Endothelial cell of umbilical vein (primary cell): ENCODE data around the gene ASIP. TPM values are rescaled to one million over a fixed set of nuclear protein-coding genes. Genes with fewer than 3 reads are reported as not detected.

Source experiments
- Bru-seq: library from RNA; stranded (reverse); fragments of 400-500 nt; gene quantifications from one replicate; lab custom pipeline; 2021; lab: Mats Ljungman, UMichigan
- BruChase-seq, 2 experiments: library from RNA; stranded (reverse); fragments of 400-500 nt; gene quantifications; one replicate each; lab custom pipeline; 2021; lab: Mats Ljungman, UMichigan
- BruUV-seq: library from RNA; stranded (reverse); fragments of 400-500 nt; replicated peaks from 2 replicates; lab custom pipeline; 2021; lab: Mats Ljungman, UMichigan
- CTCF ChIA-PET: fragments of 300-600, 350-600 bp; sonication (Branson Sonifier 250); formaldehyde crosslinking; loops from one replicate; lab custom pipeline; 2021; ENCODE audit warnings: antibody characterized with exemption, inconsistent platforms; lab: Charles Lee
- POLR2A ChIA-PET: fragments of 300-600, 350-600 bp; sonication (Branson Sonifier 250); formaldehyde crosslinking; loops from one replicate; lab custom pipeline; 2021; ENCODE audit warnings: antibody characterized with exemption, inconsistent platforms; lab: Charles Lee
- DNase-seq: peaks from one replicate; pipeline ENCODE4 v3.0.0-alpha.2; 2011; ENCODE audit warnings: low read depth, low spot score
- FAIRE-seq: peaks from 2 replicates; lab custom pipeline; 2011; peaks lifted over from hg19 to GRCh38; lab: Jason Lieb, UNC
- H2AFZ ChIP-seq: 2 replicates; pipeline ENCODE4 v1.6.0; 2012; ENCODE audit warnings: low read depth, low read length, control low read depth, inconsistent platforms
- H3K27ac ChIP-seq: 2 replicates; pipeline ENCODE4 v1.5.1; 2011; ENCODE audit warnings: low read depth, mild to moderate bottlenecking, control low read depth, low read length, moderate library complexity; ENCODE audit not compliant: insufficient read depth
- H3K27me3 ChIP-seq, 2 experiments: 2 replicates each; pipeline versions ENCODE4 v1.6.0 to v1.6.1; 2011; ENCODE audit warnings: low read length in 2 of 2, mixed read lengths in 1 of 2; ENCODE audit not compliant: control insufficient read depth in 2 of 2, insufficient read depth in 2 of 2
- H3K36me3 ChIP-seq, 2 experiments: 2 replicates in 1 of 2; 3 replicates in 1 of 2; pipeline ENCODE4 v1.5.1; 2011; ENCODE audit warnings: low read length in 2 of 2, mild to moderate bottlenecking in 1 of 2, moderate library complexity in 1 of 2; ENCODE audit not compliant: control insufficient read depth in 2 of 2, insufficient read depth in 2 of 2; ENCODE audit errors: extremely low read depth in 1 of 2
- H3K4me1 ChIP-seq: 3 replicates; pipeline ENCODE4 v1.5.1; 2011; ENCODE audit warnings: mild to moderate bottlenecking, low read length; ENCODE audit not compliant: control insufficient read depth, insufficient read depth; ENCODE audit errors: extremely low read depth
- H3K4me2 ChIP-seq: 2 replicates; pipeline ENCODE4 v1.6.1; 2011; ENCODE audit warnings: low read length, control low read depth, mixed read lengths; ENCODE audit not compliant: insufficient read depth
- H3K4me3 ChIP-seq, 3 experiments: fragments of 200-600 bp in 1 of 3; sonication (generic), shearing (Covaris generic) in 1 of 3; replicated peaks in 1 of 3; 2 replicates each; pipeline ENCODE4 v1.5.1; 2011 to 2016; ENCODE audit warnings: control low read depth in 3 of 3, low read length in 3 of 3, mild to moderate bottlenecking in 2 of 3, inconsistent platforms in 1 of 3, low read depth in 1 of 3, moderate library complexity in 1 of 3; ENCODE audit not compliant: insufficient read depth in 1 of 3
- H3K79me2 ChIP-seq: 2 replicates; pipeline ENCODE4 v1.6.0; 2012; ENCODE audit warnings: low read length, inconsistent platforms; ENCODE audit not compliant: control insufficient read depth, insufficient read depth
- H3K9ac ChIP-seq: replicated peaks from 2 replicates; pipeline ENCODE3; 2011; ENCODE audit warnings: low read length, control low read depth; ENCODE audit not compliant: insufficient read depth; ENCODE audit errors: extremely low read depth
- H3K9me1 ChIP-seq: replicated peaks from 3 replicates; pipeline ENCODE4 v1.6.0; 2011; ENCODE audit warnings: mild to moderate bottlenecking, low read length; ENCODE audit not compliant: control insufficient read depth, insufficient read depth; ENCODE audit errors: extremely low read depth
- H3K9me3 ChIP-seq: replicated peaks from 2 replicates; pipeline ENCODE4 v1.5.1; 2012; ENCODE audit warnings: low read length, inconsistent platforms; ENCODE audit not compliant: control insufficient read depth, insufficient read depth
- H4K20me1 ChIP-seq: replicated peaks from 2 replicates; pipeline ENCODE3; 2011; ENCODE audit warnings: mild to moderate bottlenecking, low read length; ENCODE audit not compliant: control insufficient read depth, insufficient read depth; ENCODE audit errors: extremely low read depth
- CTCF ChIP-seq, 2 donors: IDR thresholded peaks; 1 replicate in 1 of 2; 2 replicates in 1 of 2; pipeline ENCODE4 v1.5.1; 2011; ENCODE audit warnings: low read length in 2 of 2, mild to moderate bottlenecking in 2 of 2, moderate library complexity in 2 of 2, control low read depth in 1 of 2, inconsistent platforms in 1 of 2, low read depth in 1 of 2; ENCODE audit not compliant: insufficient read depth in 1 of 2; ENCODE audit errors: extremely low read depth in 1 of 2
- EZH2 ChIP-seq: IDR thresholded peaks from 2 replicates; pipeline ENCODE4 v1.6.1; 2012; ENCODE audit warnings: borderline replicate concordance, low read depth, mild to moderate bottlenecking, moderate library complexity, low read length, inconsistent platforms; ENCODE audit not compliant: severe bottlenecking
- FOS ChIP-seq: IDR thresholded peaks from 2 replicates; pipeline ENCODE4 v1.6.1; 2011; ENCODE audit warnings: mild to moderate bottlenecking, low read length, moderate library complexity, borderline replicate concordance; ENCODE audit not compliant: insufficient read depth
- GATA2 ChIP-seq: IDR thresholded peaks from 2 replicates; pipeline ENCODE4 v1.7.0; 2011; ENCODE audit warnings: low read depth, mild to moderate bottlenecking, moderate library complexity, mixed read lengths, low read length; ENCODE audit not compliant: insufficient read length, insufficient read depth
- JUN ChIP-seq: IDR thresholded peaks from 2 replicates; pipeline ENCODE4 v1.6.1; 2011; ENCODE audit warnings: borderline replicate concordance, low read depth; ENCODE audit not compliant: insufficient read length, insufficient read depth
- MAX ChIP-seq: IDR thresholded peaks from 2 replicates; pipeline ENCODE4 v1.6.1; 2011; ENCODE audit not compliant: insufficient read depth, insufficient read length
- MYC ChIP-seq: IDR thresholded peaks from one replicate; pipeline ENCODE4 v1.6.1; 2011; ENCODE audit warnings: mild to moderate bottlenecking, low read depth, low read length
- POLR2A ChIP-seq: IDR thresholded peaks from 2 replicates; pipeline ENCODE4 v1.6.1; 2012; ENCODE audit warnings: low read depth, mild to moderate bottlenecking, control low read depth, low read length
- POLR2AphosphoS5 ChIP-seq: IDR thresholded peaks from 2 replicates; pipeline ENCODE4 v1.6.1; 2012; ENCODE audit warnings: low read depth, mild to moderate bottlenecking, control low read depth, low read length, moderate library complexity; ENCODE audit not compliant: insufficient read depth
- dilution Hi-C: fragments of 300-500 bp; cut with MboI; formaldehyde crosslinking; loops from one replicate; pipeline ENCODE4 v1.15.0; 2019; ENCODE audit warnings: low sequenced_read_pairs; ENCODE audit not compliant: extremely low pct_ligation_motif_present
- intact Hi-C: fragments of 100-400 bp; cut with micrococcal nuclease; formaldehyde crosslinking; loops from one replicate; pipeline ENCODE4 v1.10.0; 2022
- long read RNA-seq: library from polyadenylated mRNA; stranded (forward); transcript quantifications from one replicate; pipeline ENCODE4 v2.0.0, GENCODE V29; 2021
- polyA minus RNA-seq, 3 experiments: library from RNA; depleted of rRNA, polyadenylated mRNA; stranded (reverse); fragments of >200 nt; gene quantifications; 1 replicate in 1 of 3; 2 replicates in 2 of 3; pipeline ENCODE4 v1.2.3, GENCODE V29; 2011
- polyA plus RNA-seq, 4 experiments: library from polyadenylated mRNA; depleted of rRNA in 3 of 4; stranded (reverse) in 3 of 4; unstranded in 1 of 4; fragments of >200 nt; gene quantifications; 2 replicates each; pipeline versions ENCODE4 v1.2.1 to v1.2.3, GENCODE V29; 2011 to 2012; ENCODE audit warnings: missing spikeins in 1 of 4
- total RNA-seq: library from RNA; stranded (reverse); gene quantifications from 2 replicates; pipeline ENCODE4 v1.2.3, GENCODE V29; 2021

The ASIP gene
- total RNA-seq (not detected in 2 replicates), polyA plus RNA-seq (not detected in 2 replicates), polyA minus RNA-seq (not detected in 2 replicates), Bru-seq, nascent RNA (percentile 4 among the genes with signal in this experiment), BruChase-seq, experiment 1, labeled RNA remaining after a 6-hour chase (percentile 8 among the genes with signal in this experiment), BruChase-seq, experiment 2, labeled RNA remaining after a 2-hour chase (percentile 10 among the genes with signal in this experiment)
- not detected in 2 replicates for polyA plus RNA-seq (2011; cell fraction: cytosol; rRNA removed)
- not detected in 2 replicates for polyA plus RNA-seq (2011; cell fraction: nucleus; rRNA removed)
- not detected in 2 replicates for polyA plus RNA-seq (2012)
- not detected for polyA minus RNA-seq (2011; cell fraction: cytosol; rRNA and poly(A)+ RNA removed)
- not detected in 2 replicates for polyA minus RNA-seq (2011; cell fraction: nucleus; rRNA and poly(A)+ RNA removed)
- long read RNA-seq, partial matches to known transcripts: 0 of 3 reads
- long read RNA-seq, other reads (novel, unspliced or antisense): 3 of 3 reads

- Histone ChIP-seq H2AFZ (no peak within 1 kb of the TSS), H3K4me2 (no peak within 1 kb of the TSS), H3K27me3 (peaks cover 28 to 45% of the 10 kb centered on the region in 2 experiments), H3K27ac (no peak within 1 kb of the TSS), H3K9me3 (no peaks in the 10 kb centered on the region), H3K9ac (no peak within 1 kb of the TSS), H3K36me3 (no peaks in the 10 kb centered on the region), H4K20me1 (no peaks in the 10 kb centered on the region), H3K79me2 (no peaks in the 10 kb centered on the region), H3K9me1 (no peaks in the 10 kb centered on the region), H3K4me1 (no peaks in the 10 kb centered on the region), H3K4me3 (no peak within 1 kb of the TSS)
- FAIRE-seq (no peak), DNase-seq (no peak)
- CTCF ChIA-PET: interaction anchor here (1.4 to 2.3 kb wide), 2 partner anchors 14 to 15 kb away, joined by 5 to 9 read pairs; no protein-coding TSS in a partner anchor
- no peak for TF ChIP-seq POLR2A
- TF ChIP-seq POLR2AphosphoS5: no peak
- dilution Hi-C loops: no loop called here
- intact Hi-C loops: no loop called here
- POLR2A ChIA-PET: interaction anchor here (0.6 kb wide), 1 partner anchor 44 kb away, joined by 6 read pairs; no protein-coding TSS in a partner anchor
- no TSS peak for BruUV-seq
Observed at GRCh38 chr20:34240693-34241615, at the start of gene ASIP. ASIP (plus strand) TSS chr20:34241423; CDS start chr20:34260375, 18,952 bp downstream.

- Histone ChIP-seq H3K4me1 (no peaks in the 10 kb centered on the region), H3K27me3 (peaks cover 29 to 47% of the 10 kb centered on the region in 2 experiments), H2AFZ (no peak overlapping the region), H3K79me2 (no peaks in the 10 kb centered on the region), H3K4me2 (no peak overlapping the region), H3K9ac (no peak overlapping the region), H3K4me3 (no peak overlapping the region), H3K9me3 (no peaks in the 10 kb centered on the region), H3K27ac (no peak overlapping the region), H4K20me1 (no peaks in the 10 kb centered on the region), H3K36me3 (no peaks in the 10 kb centered on the region), H3K9me1 (no peaks in the 10 kb centered on the region)
- CTCF ChIA-PET: interaction anchor here (0.8 to 1.0 kb wide), 2 partner anchors 18 to 577 kb away, joined by 3 to 4 read pairs; no protein-coding TSS in a partner anchor
- BruUV-seq: no TSS peak
- intact Hi-C loops: loop anchor here (5.0 to 10.0 kb wide), 2 partner anchors 334 to 572 kb away; no protein-coding TSS in a partner anchor
- dilution Hi-C loops: no loop called here
- DNase-seq: no peak
- TF ChIP-seq POLR2A (no peak), CTCF (IDR thresholded peaks at IDR 0.05; ENCODE audit: extremely low read depth in 1 of 2, insufficient read depth in 1 of 2, low read depth in 1 of 2, low read length in 2 of 2) (no peak), GATA2 (no peak), POLR2AphosphoS5 (no peak), MYC (no peak), JUN (no peak), FOS (no peak), MAX (no peak), EZH2 (no peak)
- POLR2A ChIA-PET: no interaction called here
- no peak for FAIRE-seq
Observed at GRCh38 chr20:34193051-34193450, 48.2 kb upstream of the ASIP start.
